NCI-H1092 (cell line): Measurements from ENCODE around the gene C11orf68.
"Not testable (repeated sequence)": the region's sequence is repeated elsewhere in the genome, so short reads cannot be mapped to it uniquely, and the experiment has no call there.

Experiments used
- DNase-seq: peaks from one replicate; lab custom pipeline; 2025; lab: John Stamatoyannopoulos, UW

C11orf68 gene

DNA sequence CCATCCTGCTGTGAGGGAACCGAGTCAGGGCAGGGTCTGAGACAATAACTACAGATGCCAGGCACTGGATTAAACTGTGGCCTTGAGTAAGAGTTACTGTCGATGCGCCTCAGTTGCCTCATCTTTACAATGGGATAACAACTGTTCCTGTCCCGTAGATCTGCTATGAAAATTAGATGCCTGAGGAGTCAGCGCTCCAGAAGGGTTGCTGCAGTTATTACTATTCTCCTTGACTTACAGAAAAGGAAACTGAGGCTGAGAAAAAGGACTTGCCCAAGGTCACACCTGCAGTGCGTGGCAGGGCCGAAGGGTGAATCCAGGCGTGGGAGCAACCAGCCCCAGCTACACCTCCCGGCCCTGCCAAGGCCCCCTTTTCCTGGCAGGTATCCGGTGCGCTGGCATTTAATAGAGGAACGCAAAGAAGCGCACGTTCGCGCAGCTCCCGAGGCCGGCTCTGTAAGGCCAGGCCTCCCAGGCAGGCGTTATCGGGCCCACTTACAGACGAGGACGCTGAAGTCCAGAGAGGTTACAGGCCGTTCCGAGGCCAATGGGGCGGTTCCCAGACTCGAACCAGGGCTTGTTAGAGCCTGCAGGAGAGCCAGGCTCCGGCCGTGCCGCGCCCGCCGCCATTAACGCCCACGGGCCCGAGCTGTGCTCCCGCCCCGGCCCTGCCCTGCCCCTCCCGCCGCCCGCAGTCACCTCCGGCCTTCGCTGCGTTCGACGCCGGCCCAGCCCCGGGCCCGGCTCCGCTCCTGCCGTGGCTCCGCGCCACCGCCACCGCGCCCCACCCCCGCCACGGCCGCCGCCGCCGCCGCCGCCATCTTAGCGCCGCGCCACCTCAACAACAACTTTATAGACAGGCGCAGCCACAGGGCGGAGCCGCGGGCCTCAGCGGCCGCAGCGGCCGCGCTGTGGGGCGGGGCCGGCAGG is at the start of gene C11orf68:
C11orf68 (minus strand) TSS at position 852 of the 930 bp plus-strand sequence; CDS start at position 821, 31 bp downstream.
- peak; percentile 40 for DNase-seq

DNA sequence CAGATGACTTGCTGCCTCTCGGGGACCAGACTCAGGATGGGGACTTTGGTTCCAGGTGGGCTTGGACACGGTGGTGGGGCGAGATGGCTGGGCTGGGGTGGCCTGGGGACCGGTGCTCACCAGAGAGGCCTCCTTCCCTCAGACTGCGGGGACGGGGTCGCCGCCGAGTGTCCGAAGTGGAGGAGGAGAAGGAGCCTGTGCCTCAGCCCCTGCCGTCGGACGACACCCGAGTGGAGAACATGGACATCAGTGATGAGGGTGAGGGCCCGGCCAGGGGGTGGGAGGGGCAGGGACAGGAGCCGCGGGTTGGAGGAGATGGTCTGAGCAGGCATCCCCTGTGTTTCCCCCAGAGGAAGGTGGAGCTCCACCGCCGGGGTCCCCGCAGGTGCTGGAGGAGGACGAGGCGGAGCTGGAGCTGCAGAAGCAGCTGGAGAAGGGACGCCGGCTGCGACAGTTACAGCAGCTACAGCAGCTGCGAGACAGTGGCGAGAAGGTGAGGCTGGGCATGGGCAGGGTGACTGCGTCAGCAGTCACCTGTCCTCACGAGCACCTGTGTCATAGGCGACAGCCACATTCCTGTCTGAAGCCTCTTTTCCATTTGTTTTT is 48.6 kb upstream of the C11orf68 start:
- DNase-seq = no peak

DNA sequence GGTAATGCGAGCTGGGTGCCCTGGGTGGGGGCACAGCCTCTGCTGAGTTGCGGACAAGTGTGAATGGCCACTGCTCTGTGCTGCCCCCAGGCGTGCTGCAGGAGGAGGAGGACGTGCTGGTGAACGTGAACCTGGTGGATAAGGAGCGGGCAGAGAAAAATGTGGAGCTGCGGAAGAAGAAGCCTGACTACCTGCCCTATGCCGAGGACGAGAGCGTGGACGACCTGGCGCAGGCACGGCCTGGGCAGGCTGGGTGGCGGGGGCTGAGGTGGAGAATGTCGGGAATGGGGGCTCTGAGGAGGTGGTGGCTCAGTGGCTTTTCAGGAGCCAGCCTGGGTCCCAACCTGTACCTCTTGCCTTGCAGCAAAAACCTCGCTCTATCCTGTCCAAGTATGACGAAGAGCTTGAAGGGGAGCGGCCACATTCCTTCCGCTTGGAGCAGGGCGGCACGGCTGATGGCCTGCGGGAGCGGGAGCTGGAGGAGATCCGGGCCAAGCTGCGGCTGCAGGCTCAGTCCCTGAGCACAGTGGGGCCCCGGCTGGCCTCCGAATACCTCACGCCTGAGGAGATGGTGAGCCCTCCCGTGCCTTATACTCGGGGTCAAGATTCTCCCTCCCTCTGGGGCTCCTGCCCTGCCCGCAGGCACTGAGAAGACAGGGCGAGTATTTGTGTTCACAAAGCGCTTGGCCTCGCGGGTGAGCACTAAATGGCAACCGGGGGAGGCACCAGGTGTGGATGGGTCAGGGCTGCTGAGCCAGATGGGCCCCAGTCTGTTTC is 47.3 kb upstream of the C11orf68 start:
- DNase-seq = no peak

DNA sequence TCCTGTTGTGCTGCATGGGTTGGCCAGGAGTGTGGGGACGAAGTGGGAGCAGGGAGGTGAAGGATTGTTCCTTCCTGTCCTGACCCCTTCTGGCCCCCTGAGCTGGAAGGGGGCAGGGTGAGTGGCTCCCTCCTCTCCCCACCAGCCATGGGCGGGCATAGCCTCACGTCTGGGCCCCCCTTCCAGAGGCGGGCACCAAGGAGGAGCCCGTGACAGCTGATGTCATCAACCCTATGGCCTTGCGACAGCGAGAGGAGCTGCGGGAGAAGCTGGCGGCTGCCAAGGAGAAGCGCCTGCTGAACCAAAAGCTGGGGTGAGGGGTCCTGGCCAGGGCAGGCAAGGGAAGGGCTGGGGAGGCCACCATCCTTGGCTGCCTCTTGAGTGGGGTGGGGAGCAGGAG is 46.0 kb upstream of the C11orf68 start:
- DNase-seq = no peak

DNA sequence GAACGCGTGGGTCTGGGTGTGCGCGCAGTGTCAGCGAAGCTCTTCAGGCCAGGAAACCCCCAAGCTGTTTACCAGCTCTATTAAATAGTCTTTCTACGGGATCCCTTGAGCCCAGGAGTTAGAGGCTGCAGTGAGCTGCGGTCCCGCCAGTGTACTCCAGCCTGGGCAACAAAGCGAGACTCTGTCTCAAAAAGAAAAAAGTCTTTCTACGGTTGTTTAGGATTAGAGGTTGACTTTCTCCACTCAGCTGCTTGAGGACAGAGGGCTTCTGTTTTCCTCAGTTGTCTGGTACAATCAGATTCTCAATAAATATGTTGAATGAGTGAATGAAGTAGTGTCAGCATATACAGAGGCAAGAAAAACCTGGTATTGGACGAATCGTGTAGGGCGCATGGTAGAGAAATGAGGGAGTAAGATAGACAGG is 43.3 kb upstream of the C11orf68 start:
- DNase-seq = no peak

DNA sequence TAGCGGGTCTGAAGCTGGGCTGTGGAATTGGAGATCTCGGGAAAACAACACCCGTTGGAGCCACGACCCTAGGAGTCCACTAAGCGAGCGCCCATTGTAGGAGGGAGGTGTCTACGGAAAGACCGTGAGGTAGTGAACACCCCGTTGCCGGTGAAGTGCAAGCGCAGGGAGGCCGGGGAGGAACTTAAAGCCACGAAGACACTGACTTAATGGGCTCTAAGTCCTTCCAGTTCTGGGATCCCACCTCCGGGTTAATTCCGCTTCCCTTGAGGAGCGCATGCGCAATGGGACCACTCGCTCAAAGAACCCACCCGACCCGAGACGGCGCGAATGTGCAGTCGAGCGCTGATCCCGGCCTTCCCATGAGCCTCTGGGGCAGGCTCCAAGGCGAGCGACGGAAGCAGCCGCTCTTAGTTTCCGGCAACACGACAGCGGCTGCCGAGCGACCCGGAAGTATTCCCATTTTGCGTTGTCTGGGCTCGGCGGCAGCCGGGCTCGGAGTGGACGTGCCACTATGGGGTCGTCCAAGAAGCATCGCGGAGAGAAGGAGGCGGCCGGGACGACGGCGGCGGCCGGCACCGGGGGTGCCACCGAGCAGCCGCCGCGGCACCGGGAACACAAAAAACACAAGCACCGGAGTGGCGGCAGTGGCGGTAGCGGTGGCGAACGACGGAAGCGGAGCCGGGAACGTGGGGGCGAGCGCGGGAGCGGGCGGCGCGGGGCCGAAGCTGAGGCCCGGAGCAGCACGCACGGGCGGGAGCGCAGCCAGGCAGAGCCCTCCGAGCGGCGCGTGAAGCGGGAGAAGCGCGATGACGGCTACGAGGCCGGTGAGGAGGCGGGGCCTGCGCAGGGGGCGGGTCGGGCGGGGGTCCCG is 42.6 kb upstream of the C11orf68 start, which contains the start of gene SART1:
SART1 (plus strand) TSS at position 468 of the 874 bp plus-strand sequence; CDS start at position 515, 47 bp downstream.
- DNase-seq = peak; percentile 99

DNA sequence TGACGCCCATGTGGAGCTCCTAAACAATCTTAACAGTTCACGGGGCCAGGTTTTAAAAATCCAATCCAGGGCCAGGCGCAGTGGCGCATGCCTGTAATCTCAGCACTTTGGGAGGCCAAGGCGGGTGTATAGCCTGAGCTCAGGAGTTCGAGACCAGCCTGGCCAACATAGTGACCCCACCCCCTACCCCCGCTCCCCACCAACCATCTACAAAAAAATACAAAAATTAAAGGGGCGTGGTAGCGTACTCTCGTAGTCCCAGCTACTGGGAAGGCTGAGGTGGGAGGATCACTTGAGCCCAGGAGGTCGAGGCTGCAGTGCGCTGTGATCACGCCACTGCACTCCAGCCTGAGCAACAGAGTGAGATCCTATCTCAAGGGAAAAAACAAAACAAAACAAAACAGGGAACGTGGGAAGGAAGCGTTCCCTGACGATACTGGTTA is 42.0 kb upstream of the C11orf68 start:
- DNase-seq = no peak

DNA sequence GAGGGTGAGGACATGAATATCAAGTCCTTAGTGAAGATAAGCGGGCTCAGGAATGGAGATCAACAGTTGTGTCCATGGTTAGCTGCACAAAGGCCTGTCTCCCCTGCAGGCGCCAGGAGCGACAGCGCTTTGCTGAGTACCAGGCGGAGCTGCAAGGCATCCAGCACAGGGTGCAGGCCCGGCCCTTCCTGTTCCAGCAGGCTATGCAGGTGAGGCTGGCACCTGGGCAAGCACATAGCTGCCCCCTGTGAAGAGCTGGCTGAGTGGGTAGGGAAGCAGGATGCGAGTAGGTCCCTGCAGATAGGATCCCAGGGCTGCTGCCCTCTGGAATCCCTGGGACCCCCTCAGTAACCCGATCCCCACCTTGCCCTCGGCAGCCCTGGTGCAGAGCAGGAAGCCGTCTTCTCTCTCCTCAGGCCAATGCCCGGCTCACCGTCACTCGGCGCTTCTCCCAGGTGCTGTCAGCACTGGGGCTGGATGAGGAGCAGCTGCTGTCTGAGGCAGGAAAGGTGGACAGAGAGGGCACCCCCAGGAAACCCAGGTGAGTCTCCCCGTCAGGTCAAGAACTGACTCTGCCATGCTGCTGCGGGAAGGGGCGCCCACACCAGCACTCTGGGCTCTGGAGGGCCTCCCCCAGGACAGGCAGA is 40.0 kb upstream of the C11orf68 start:
- no peak for DNase-seq

DNA sequence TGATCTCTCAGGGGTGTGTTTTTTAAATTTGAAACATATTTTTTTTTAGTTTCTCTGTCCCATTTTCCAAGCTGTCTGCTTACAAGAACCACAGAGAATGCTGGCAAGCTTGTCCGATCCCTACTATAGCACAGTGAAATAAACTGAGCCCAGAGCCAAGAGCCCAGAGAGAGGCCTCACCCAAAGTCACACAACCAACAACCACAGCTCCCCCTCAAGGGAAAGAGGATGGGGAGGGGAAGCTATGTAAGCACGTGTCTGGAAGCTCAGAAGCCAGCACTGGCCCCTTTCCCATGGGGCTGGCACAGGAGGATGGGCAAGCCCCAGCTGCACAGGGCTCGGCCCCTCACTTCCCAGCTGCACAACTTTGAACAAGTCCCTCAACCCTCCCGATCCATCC is 39.4 kb upstream of the C11orf68 start:
- no peak for DNase-seq

DNA sequence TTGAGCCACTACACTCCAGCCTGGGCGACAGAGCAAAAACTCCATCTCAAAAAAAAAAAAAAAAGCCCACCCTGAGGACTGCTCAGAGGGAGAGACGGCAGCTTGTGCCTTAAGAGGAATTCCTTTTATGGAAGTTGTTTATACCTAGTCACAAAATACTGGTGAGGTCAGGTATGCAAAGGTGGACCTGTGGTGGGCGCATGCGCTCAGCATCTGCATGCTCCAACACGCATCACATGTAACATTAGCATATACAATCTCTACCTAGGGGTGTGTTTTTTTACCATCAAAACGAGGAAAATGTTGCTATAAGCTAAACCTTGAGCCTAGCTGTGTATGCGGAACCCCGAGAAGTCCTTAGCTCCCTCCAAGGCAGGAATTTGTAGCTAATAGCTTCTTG is 35.9 kb upstream of the C11orf68 start:
- no peak for DNase-seq

DNA sequence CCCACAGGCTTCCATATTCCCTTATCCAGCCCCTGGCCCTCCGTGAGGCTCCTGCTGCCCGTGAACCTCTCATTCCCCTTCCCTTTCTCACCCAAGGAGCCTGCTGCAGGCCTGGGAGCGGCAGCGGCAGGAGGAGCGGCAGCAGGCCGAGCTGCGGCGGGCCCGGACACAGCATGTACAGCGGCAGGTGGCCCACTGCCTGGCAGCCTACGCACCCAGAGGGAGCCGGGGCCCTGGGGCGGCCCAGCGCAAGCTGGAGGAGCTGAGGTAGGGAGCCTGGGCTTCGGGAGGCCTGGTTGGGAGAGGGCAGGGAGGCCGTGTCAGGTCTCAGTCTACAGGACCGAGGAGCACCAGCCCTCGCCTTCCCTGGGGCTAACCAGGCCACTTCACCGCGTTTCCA is 34.6 kb upstream of the C11orf68 start:
- no peak for DNase-seq

DNA sequence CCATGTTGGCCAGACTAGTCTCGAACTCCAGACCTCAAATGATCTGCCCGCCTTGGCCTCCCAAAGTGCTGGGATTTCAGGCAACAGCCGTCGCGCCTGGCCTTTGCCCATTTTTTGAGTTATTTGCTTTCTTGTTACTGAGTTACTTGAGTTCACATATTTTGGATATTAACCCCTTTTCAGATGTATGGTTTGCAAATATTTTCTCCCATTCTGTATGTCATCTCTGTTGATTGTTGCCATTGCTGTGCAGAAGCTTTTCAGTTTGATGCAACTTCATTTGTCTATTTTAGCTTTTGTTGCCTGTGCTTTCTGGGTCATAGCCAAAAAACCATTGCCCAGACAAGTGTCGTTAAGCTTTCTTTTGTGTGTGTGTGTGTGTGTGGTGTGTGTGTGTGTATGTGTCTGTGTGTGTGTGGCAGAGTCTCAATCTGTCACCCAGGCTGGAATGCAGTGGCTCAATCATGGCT is 33.2 kb upstream of the C11orf68 start:
- DNase-seq = no peak

DNA sequence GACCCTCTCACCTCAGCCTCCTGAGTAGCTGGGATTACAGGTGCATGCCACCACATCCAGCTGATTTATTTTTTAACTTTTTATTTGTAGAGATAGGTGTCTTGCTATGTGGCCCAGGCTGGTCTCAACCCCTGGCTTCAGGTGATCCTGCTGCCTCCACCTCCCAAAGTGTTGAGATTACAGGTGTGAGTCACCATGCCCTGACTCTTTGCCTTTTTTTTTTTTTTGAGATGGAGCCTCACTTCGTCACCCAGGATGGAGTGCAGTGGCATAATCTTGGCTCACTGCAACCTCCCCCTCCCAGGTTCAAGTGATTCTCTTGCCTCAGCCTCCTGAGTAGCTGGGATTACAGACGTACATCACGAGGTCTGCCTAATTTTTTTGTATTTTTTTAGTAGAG is 32.8 kb upstream of the C11orf68 start:
- DNase-seq = not testable (repeated sequence)

DNA sequence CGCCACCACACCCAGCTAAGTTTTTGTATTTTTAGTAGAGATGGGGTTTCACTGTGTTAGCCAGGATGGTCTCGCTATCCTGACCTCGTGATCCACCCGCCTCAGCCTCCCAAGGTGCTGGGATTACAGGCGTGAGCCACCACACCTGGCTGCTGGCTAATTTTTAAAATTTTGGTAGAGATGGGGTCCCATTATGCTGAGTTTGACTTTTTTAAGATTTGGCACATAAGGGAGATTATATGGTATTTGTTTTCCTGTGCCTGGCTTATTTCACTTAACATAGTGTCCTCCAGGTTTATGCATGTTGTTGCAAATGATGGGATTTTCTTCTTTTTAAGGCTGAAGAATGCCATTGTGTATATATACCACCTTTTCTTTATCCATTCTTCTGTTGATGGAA is 31.8 kb upstream of the C11orf68 start:
- not testable (repeated sequence) for DNase-seq

DNA sequence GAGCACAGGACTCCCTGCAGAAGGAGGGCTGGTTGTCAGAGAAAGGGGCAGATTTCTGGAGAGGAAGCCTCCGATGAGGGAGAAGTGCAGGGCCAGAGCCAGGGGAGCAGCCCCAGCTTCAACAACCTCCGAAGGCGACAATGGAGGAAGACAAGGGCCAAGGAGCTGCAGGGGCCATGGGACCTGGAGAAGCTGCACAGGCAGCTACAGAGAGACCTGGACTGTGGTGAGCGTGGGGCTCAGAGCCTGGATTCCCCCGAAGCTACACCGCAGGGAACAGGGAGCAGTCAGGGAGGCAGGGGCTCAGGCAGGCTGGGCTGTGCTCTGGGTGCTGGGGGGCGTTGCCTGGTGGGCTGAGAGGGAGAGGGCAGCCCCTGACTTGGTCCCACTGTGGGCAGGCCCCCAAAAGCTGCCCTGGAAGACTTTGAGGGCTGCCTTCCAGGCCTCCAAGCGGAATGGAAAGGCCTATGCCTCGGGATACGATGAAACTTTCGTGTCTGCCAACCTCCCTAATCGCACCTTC is 28.8 kb upstream of the C11orf68 start:
- DNase-seq = no peak

DNA sequence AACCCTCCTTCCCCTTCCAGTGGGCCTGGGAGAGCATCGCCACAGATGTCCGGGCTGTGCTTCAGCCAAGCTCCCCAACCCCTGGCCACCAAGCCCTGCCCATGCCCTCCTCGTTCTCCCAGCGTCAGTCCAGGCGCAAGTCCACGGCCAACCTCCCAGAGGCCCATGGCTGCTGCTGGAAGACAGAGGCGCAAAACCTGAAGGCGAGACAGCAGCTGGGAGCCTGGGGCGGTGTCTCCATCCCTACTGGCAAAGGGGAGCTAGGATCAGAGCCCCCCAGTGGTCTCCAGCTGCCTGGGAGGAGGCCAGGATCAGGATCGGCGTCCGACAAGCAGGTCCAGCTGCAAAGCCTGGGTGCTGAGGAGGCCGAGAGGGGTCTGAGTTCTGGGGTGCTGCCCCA is 28.3 kb upstream of the C11orf68 start:
- DNase-seq = no peak

DNA sequence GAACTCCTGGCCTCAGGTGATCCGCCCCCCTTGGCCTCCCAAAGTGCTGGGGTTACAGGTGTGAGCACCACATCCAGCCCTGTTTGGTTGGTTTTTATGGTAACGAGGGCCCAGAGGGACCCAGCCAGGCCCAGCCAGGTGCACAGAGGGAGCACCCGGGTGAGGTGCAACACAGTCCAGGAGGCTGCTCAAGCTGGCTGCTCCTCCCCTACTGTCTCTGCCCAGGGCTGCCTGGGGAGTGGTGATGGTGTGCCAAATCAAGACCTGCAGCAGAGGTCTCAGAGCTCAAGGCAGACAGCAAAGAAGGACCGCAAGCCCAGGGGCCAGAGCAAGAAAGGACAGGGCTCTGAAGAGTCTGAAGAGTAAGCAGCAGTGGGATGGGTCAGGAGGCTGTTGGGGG is 27.8 kb upstream of the C11orf68 start:
- DNase-seq = no peak

DNA sequence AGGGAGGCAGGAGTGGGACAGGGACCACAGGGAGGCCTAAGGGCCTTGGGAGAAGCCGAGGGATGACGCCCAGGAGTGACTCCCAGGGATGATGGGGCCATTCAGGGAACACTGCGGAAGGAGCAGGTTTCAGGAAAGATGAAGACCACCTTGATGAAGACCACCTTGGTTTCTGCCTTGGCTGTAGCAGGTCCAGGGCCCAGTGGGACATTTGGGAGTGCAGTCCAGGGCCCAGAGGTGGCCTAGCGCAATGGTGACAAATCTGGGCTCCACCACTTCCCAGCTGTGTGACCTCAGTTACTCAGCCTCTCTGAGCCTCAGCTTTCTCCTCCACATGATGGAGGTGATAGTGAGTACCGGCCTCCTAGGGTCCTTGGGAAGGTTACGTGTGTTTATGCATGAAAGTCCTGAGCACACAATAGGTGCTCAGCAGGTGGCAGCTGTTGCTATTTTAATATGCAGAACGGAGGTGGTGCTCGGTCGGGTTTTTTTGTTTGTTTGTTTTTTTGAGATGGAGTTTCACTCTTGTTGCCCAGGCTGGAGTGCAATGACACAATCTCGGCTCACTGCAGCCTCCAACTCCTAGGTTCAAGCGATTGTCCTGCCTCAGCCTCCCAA is 27.2 kb upstream of the C11orf68 start:
- DNase-seq = no peak

DNA sequence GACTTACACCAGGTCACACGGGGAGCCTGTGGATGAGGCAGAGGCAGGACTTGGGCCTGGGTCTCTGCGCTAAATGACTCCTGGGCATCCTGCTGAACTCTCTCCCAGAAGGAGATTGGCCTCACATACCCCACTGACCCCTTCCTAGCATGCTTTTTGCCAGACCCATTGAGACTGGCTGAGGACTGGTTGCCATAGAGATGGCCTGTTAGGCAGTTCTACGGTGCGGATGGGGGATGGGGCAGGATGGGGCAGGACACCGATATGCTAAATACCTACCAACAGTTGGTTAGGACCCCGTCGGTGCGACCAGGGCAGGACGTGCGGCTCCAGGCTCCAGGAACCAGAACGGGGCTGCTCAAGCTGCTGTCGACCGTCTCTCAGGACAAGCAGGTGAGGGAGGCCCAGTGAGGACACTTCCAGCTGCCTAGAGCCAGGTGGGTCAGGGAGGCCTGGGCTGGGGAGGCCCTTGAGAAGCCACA is 26.6 kb upstream of the C11orf68 start, which contains the start of gene TSGA10IP:
TSGA10IP (plus strand) TSS at position 51 of the 482 bp plus-strand sequence; CDS start at position 247, 196 bp downstream.
- no peak for DNase-seq

DNA sequence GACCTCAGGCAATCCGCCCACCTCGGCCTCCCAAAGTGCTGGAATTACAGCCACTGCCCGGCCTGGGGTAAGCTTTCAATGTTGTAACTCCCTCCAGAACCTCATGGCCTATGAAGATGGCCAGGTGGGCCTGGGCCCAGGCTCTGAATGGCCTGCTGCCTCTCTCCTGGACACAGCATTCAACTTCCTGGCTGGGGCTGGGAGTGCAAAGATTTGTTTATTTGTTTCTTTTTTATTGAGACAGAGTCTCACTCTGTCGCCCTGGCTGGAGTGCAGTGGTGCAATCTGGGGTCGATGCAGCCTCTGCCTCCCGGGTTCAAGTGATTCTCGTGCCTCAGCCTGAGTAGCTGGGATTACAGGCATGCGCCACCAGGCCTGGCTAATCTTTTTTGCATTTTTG is 25.9 kb upstream of the C11orf68 start:
- DNase-seq = no peak
